HUDEP-2 (cell line): ENCODE data around the gene PPP1R13B.

ENCODE experiments used
- DNase-seq, 76 experiments: peaks; one replicate each; lab custom pipeline; 2025; ENCODE audit not compliant: unreplicated experiment in 76 of 76; lab: John Stamatoyannopoulos, UW

The PPP1R13B gene

GRCh38 chr14:103749452-103749851 lies 97.9 kb downstream of the PPP1R13B start:
- DNase-seq, result no peak

- no peak for DNase-seq
Measured at GRCh38 chr14:103748534-103748857, 98.9 kb downstream of the PPP1R13B start.

GRCh38 chr14:103746701-103747100 lies 100.7 kb downstream of the PPP1R13B start:
- DNase-seq, result peak in 1 of 76 experiments; percentile 4

GRCh38 chr14:103745424-103745823 lies 102.0 kb downstream of the PPP1R13B start:
- DNase-seq, result no peak

- no peak for DNase-seq
Measured at GRCh38 chr14:103744621-103745395, 102.6 kb downstream of the PPP1R13B start.

- no peak for DNase-seq
Measured at GRCh38 chr14:103743691-103744090, 103.7 kb downstream of the PPP1R13B start.

GRCh38 chr14:103742499-103743255 lies 104.7 kb downstream of the PPP1R13B start:
- no peak for DNase-seq

GRCh38 chr14:103741876-103742275 lies 105.5 kb downstream of the PPP1R13B start:
- no peak for DNase-seq

GRCh38 chr14:103740991-103741689 lies 106.2 kb downstream of the PPP1R13B start:
- DNase-seq, result no peak

- no peak for DNase-seq
Measured at GRCh38 chr14:103739793-103740501, 107.4 kb downstream of the PPP1R13B start.

GRCh38 chr14:103739466-103739792 lies 107.9 kb downstream of the PPP1R13B start:
- no peak for DNase-seq

GRCh38 chr14:103738701-103739451 lies 108.5 kb downstream of the PPP1R13B start:
- DNase-seq, result no peak

GRCh38 chr14:103738166-103738565 lies 109.2 kb downstream of the PPP1R13B start:
- DNase-seq, result no peak

GRCh38 chr14:103737432-103738045 lies 109.8 kb downstream of the PPP1R13B start:
- DNase-seq, result no peak

- DNase-seq, result no peak
Measured at GRCh38 chr14:103736546-103737431, 110.6 kb downstream of the PPP1R13B start.

GRCh38 chr14:103735815-103736545 lies 111.4 kb downstream of the PPP1R13B start:
- DNase-seq, result no peak

- DNase-seq, result peak in 1 of 76 experiments; percentile 15
Measured at GRCh38 chr14:103735439-103735814, 111.9 kb downstream of the PPP1R13B start.

- no peak for DNase-seq
Measured at GRCh38 chr14:103735022-103735421, 112.4 kb downstream of the PPP1R13B start.
